Lung (tissue), 12 donors: ENCODE measurements around the gene TMEM231. TPM values are rescaled to one million over a fixed set of nuclear protein-coding genes. Genes with fewer than 3 reads are reported as not detected.

Experiments
- ATAC-seq: fragments of 200-7000 bp; cut with Tn5 transposase; one replicate; pipeline ENCODE4 v1.9.1; 2020; ENCODE audit warnings: moderate number of reproducible peaks; ENCODE audit not compliant: insufficient read depth, low FRiP score
- DNase-seq, 3 donors: peaks; one replicate each; pipeline ENCODE4 v3.0.0-alpha.2; 2013 to 2017
- H3K27ac ChIP-seq, 2 donors: one replicate each; pipeline ENCODE4 v1.5.1; 2013; ENCODE audit warnings: mild to moderate bottlenecking in 2 of 2, moderate library complexity in 2 of 2, control low read depth in 1 of 2, inconsistent platforms in 1 of 2, low read depth in 1 of 2, low read length in 1 of 2
- H3K27me3 ChIP-seq, 3 donors: one replicate each; pipeline ENCODE4 v1.5.1; 2013; ENCODE audit warnings: low read length in 2 of 3; ENCODE audit not compliant: control insufficient read depth in 3 of 3, insufficient read depth in 3 of 3
- H3K36me3 ChIP-seq, 4 donors: one replicate each; pipeline ENCODE4 v1.5.1; 2013; ENCODE audit warnings: low read length in 4 of 4, mild to moderate bottlenecking in 1 of 4, moderate library complexity in 1 of 4; ENCODE audit not compliant: control insufficient read depth in 4 of 4, insufficient read depth in 4 of 4
- H3K4me1 ChIP-seq, 5 donors: one replicate each; pipeline ENCODE4 v1.5.1; 2013; ENCODE audit warnings: low read length in 5 of 5, mild to moderate bottlenecking in 2 of 5, moderate library complexity in 1 of 5; ENCODE audit not compliant: control insufficient read depth in 5 of 5, insufficient read depth in 5 of 5
- H3K4me3 ChIP-seq: one replicate; pipeline ENCODE4 v1.5.1; 2013; ENCODE audit warnings: mild to moderate bottlenecking, control low read depth, moderate library complexity
- H3K9ac ChIP-seq, 2 donors: one replicate each; pipeline ENCODE4 v1.5.1; 2013; ENCODE audit warnings: low read length in 2 of 2, control low read depth in 1 of 2; ENCODE audit not compliant: insufficient read depth in 1 of 2
- H3K9me3 ChIP-seq, 4 donors: one replicate each; pipeline ENCODE4 v1.5.1; 2013; ENCODE audit warnings: low read length in 3 of 4, mild to moderate bottlenecking in 1 of 4, moderate library complexity in 1 of 4; ENCODE audit not compliant: control insufficient read depth in 4 of 4, insufficient read depth in 3 of 4
- CTCF ChIP-seq: IDR thresholded peaks from 2 replicates; pipeline ENCODE4 v1.5.1; 2012; ENCODE audit warnings: mild to moderate bottlenecking; ENCODE audit errors: control extremely low read depth, extremely low read depth
- WGBS, 2 donors: extraction: QIAGEN DNeasy Blood & Tissue Kit; methylation state at CpG; one replicate each; pipeline ENCODE4 v1.1.7; 2013; 5-methylcytosine and 5-hydroxymethylcytosine counted together
- polyA plus RNA-seq, 2 donors: library from polyadenylated mRNA; stranded (reverse); fragments of 200-250 nt; gene quantifications; one replicate each; pipeline ENCODE4 v1.2.1, GENCODE V29; 2013
- total RNA-seq, 2 donors: library from RNA; depleted of rRNA in 1 of 2; stranded (reverse); fragments of >200 nt in 1 of 2; gene quantifications; one replicate each; pipeline ENCODE4 v1.2.1, GENCODE V29; 2014 to 2021
- donor health status: control.
- donor health status: control.
- donor health status: Bipolar disorder and iron deficiency.
- donor health status: healthy.
- donor health status: DM: yes; HTN: yes; CAD: no.

The TMEM231 gene
- total and polyA plus RNA-seq, 4 donors = 9.3 to 88.5 (median 35.2) TPM

- Histone ChIP-seq H3K27ac (no peak overlapping the region), H3K4me3 (no peak overlapping the region), H3K27me3 (no peaks in the 10 kb centered on the region), H3K36me3 (no peaks in the 10 kb centered on the region), H3K4me1 (no peaks in the 10 kb centered on the region), H3K9ac (no peak overlapping the region), H3K9me3 (no peaks in the 10 kb centered on the region)
- no peak for TF ChIP-seq CTCF
- 92 to 96% methylated on average over 81 of the region's 81 CpGs for WGBS, 2 donors
- DNase-seq (no peak), ATAC-seq (no peak)
Measured at GRCh38 chr16:75529056-75529905, 26.8 kb downstream of the TMEM231 start.

- Histone ChIP-seq H3K4me1 (no peaks in the 10 kb centered on the region), H3K4me3 (no peak overlapping the region), H3K36me3 (no peaks in the 10 kb centered on the region), H3K9ac (no peak overlapping the region), H3K27ac (no peak overlapping the region), H3K27me3 (no peaks in the 10 kb centered on the region), H3K9me3 (no peaks in the 10 kb centered on the region)
- ATAC-seq (no peak), DNase-seq (no peak)
- WGBS, 2 donors = 74 to 80% methylated on average over 5 of the region's 5 CpGs
- no peak for TF ChIP-seq CTCF
Measured at GRCh38 chr16:75527825-75528299, 28.2 kb downstream of the TMEM231 start.

GRCh38 chr16:75526032-75526790 lies 29.8 kb downstream of the TMEM231 start:
- Histone ChIP-seq H3K4me1 (no peaks in the 10 kb centered on the region), H3K9ac (no peak overlapping the region), H3K36me3 (no peaks in the 10 kb centered on the region), H3K27ac (no peak overlapping the region), H3K4me3 (no peak overlapping the region), H3K9me3 (no peaks in the 10 kb centered on the region), H3K27me3 (no peaks in the 10 kb centered on the region)
- no peak for TF ChIP-seq CTCF
- WGBS, 2 donors = 92 to 98% methylated on average over 5 of the region's 5 CpGs
- no peak for DNase-seq
- ATAC-seq = no peak
